Transverse colon (tissue), 3 donors: ENCODE results near the gene DNAI1.

Source experiments
- POLR2A ChIP-seq: fragments of 450-650 bp; IDR thresholded peaks from one replicate; pipeline ENCODE4 v1.6.1; 2016; ENCODE audit warnings: antibody characterized with exemption, mild to moderate bottlenecking, moderate library complexity
- POLR2AphosphoS5 ChIP-seq, 3 donors: sonication (generic); formaldehyde crosslinking; IDR thresholded peaks; one replicate each; pipeline ENCODE4 v1.6.1; 2016; ENCODE audit warnings: antibody characterized with exemption in 3 of 3

DNA sequence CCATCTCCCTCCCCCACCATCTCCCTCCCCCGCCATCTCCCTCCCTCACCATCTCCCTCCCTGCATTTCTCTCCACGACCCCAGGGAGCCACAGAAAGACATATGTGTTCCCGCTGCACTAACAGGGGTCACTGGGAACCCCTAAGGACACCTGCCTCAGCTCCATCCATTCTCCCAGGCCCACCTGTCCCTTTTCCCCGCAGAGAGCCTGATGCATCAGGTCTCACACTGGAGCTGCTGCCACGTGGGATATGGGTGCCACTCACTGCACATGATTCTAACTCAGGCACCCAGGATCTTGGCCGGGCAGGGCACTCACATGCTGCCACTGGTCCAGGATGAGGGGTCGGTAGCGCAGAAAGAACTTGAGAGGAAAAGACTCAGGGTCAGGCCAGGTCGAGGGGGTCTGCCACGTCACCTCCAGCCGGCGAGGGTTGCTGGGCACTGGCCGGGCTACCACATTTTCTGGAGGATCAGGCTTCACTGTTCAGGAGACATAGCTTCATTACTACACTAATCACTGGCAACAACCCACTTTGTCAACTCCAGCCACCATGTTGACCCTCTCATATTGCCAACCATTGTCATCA is 97.4 kb downstream of the DNAI1 start:
- no peak for TF ChIP-seq POLR2AphosphoS5 (IDR thresholded peaks at IDR 0.05)
- no peak for TF ChIP-seq POLR2A
